Vagina (tissue), 2 donors: Measurements from ENCODE around the gene ABL1.

Experiments
- CTCF ChIP-seq, 3 experiments: fragments of 450-650 bp in 2 of 3; fragments of 200-600 bp in 1 of 3; sonication (generic) in 1 of 3; IDR thresholded peaks; one replicate each; pipeline ENCODE4 v1.5.1; 2017 to 2019; ENCODE audit warnings: antibody characterized with exemption in 3 of 3, mild to moderate bottlenecking in 2 of 3, moderate library complexity in 2 of 3
- POLR2A ChIP-seq, 2 donors: fragments of 450-650 bp; IDR thresholded peaks; one replicate each; pipeline ENCODE4 v1.6.1; 2017; ENCODE audit warnings: antibody characterized with exemption in 2 of 2, mild to moderate bottlenecking in 2 of 2, moderate library complexity in 2 of 2

DNA sequence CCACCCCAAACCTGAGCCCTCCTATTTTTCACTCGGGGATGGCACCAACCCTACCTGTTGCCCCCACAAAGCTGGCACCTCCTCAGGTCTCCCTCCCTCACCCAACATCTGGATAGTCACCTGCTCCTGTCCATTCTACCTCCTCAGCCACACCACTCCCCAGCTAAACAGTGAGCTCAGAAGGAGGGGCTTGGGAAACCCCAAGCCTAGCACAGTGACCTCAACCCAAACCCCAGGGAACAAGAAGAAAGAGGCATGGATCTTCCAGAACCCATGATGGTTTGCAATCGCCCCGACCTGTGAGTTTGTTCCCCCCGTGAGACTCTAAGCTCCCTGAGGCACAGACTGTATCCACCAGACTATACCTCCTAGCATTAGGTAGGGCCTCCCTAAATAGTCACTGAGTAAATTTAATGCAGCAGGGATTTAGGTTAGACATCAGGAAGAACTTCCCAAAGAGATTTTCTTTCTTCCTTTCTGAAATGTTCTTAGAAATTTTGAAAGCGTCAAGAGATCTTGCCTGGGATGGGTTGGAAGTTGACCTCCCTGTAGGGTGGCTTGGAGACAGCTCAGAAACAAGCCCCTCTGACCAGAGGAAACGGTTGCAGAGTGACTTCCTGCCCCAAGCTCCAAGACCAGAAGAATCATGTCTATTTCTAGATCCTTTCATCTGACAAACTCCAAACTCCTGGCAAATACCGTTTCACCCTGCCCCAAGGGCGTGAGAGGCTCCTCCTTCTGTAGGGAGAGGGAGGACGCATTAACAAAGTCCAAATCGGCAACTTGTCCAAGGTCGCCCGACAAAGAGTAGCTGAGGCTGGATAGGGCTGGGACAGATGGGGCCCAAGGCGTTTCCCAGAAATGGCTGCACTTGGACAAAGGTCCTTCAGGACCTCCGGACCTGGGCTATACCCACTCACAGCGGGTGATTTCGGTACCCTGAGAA lies 99.9 kb downstream of the ABL1 start:
- TF ChIP-seq CTCF (IDR thresholded peaks at IDR 0.05) (no peak), POLR2A (IDR thresholded peaks at IDR 0.05) (no peak)
